ENCODE data around the gene CACNA1A.
A peak's percentile ranks its signal among the peaks of the same experiment; 100 is the strongest.

The CACNA1A gene

GRCh38 chr19:13163609-13164342 lies 342.5 kb downstream of the CACNA1A start:
- peak; percentile 84 for DNase-seq (ENCODE audit: low spot score)

- peak; percentile 87 for DNase-seq (ENCODE audit: low spot score)
These were observed 343.3 kb downstream of the CACNA1A start for GRCh38 chr19:13162724-13163608.

- DNase-seq (ENCODE audit: low spot score), result peak; percentile 58
These were observed 345.7 kb downstream of the CACNA1A start for GRCh38 chr19:13160557-13160956.

GRCh38 chr19:13159713-13160112 lies 346.6 kb downstream of the CACNA1A start:
- DNase-seq (ENCODE audit: low spot score), result no peak
